H9 (cell line): ENCODE results near the gene JAG1. TPM values are rescaled to one million over a fixed set of nuclear protein-coding genes. Genes with fewer than 3 reads are reported as not detected.

Experiments
- DNase-seq: peaks from one replicate; pipeline ENCODE4 v3.0.0-alpha.2; 2017
- H2AFZ ChIP-seq: one replicate; pipeline ENCODE4 v1.6.1; 2013; ENCODE audit warnings: mild to moderate bottlenecking, low read length, control low read depth, moderate library complexity
- H2AK5ac ChIP-seq: 2 replicates; pipeline ENCODE4 v1.6.1; 2013; ENCODE audit warnings: low read length, control low read depth, mixed read lengths; ENCODE audit not compliant: insufficient read length
- H2BK120ac ChIP-seq: one replicate; pipeline ENCODE4 v1.6.1; 2013; ENCODE audit warnings: low read depth, mild to moderate bottlenecking, low read length, control low read depth, inconsistent platforms; ENCODE audit not compliant: poor library complexity, severe bottlenecking
- H2BK12ac ChIP-seq: 2 replicates; pipeline ENCODE4 v1.6.1; 2013; ENCODE audit warnings: low read length, control low read depth, mixed read lengths, low read depth; ENCODE audit not compliant: insufficient read length
- H2BK15ac ChIP-seq: 2 replicates; pipeline ENCODE4 v1.6.1; 2013; ENCODE audit warnings: low read depth, low read length, control low read depth
- H2BK20ac ChIP-seq: one replicate; pipeline ENCODE4 v1.6.1; 2013; ENCODE audit warnings: low read depth, mild to moderate bottlenecking, low read length, control low read depth, inconsistent platforms; ENCODE audit not compliant: poor library complexity, severe bottlenecking
- H2BK5ac ChIP-seq: 2 replicates; pipeline ENCODE4 v1.6.1; 2013; ENCODE audit warnings: low read length, control low read depth, mixed read lengths; ENCODE audit not compliant: insufficient read length
- H3K14ac ChIP-seq: 2 replicates; pipeline ENCODE4 v1.6.1; 2013; ENCODE audit warnings: low read length, control low read depth; ENCODE audit not compliant: insufficient read depth
- H3K18ac ChIP-seq: 2 replicates; pipeline ENCODE4 v1.6.1; 2013; ENCODE audit warnings: low read depth, mild to moderate bottlenecking, mixed read lengths, low read length, control low read depth; ENCODE audit not compliant: insufficient read length
- H3K23ac ChIP-seq: 2 replicates; pipeline ENCODE4 v1.6.1; 2013; ENCODE audit warnings: low read length, control low read depth, mixed read lengths, low read depth; ENCODE audit not compliant: insufficient read length
- H3K23me2 ChIP-seq: 2 replicates; pipeline ENCODE4 v1.6.1; 2013; ENCODE audit warnings: low read depth, mild to moderate bottlenecking, mixed read lengths, low read length, control low read depth; ENCODE audit not compliant: insufficient read length, poor library complexity, severe bottlenecking
- H3K27ac ChIP-seq: 2 replicates; pipeline ENCODE4 v1.5.1; 2013; ENCODE audit warnings: low read length, control low read depth, mixed read lengths, low read depth; ENCODE audit not compliant: insufficient read length
- H3K27me3 ChIP-seq: 2 replicates; pipeline ENCODE4 v1.6.1; 2013; ENCODE audit warnings: low read length, control low read depth, inconsistent platforms; ENCODE audit not compliant: insufficient read depth
- H3K4ac ChIP-seq: 2 replicates; pipeline ENCODE4 v1.6.1; 2013; ENCODE audit warnings: low read depth, mild to moderate bottlenecking, control low read depth, inconsistent platforms, low read length, moderate library complexity
- H3K4me1 ChIP-seq: 2 replicates; pipeline ENCODE4 v1.6.1; 2013; ENCODE audit warnings: low read length, control low read depth, inconsistent platforms; ENCODE audit not compliant: insufficient read depth
- H3K4me2 ChIP-seq: 2 replicates; pipeline ENCODE4 v1.6.1; 2013; ENCODE audit warnings: low read length, control low read depth, mixed read lengths; ENCODE audit not compliant: insufficient read length, insufficient read depth
- H3K56ac ChIP-seq: 2 replicates; pipeline ENCODE4 v1.6.1; 2013; ENCODE audit warnings: low read depth, mild to moderate bottlenecking, mixed read lengths, low read length, control low read depth; ENCODE audit not compliant: insufficient read length
- H3K79me1 ChIP-seq: 2 replicates; pipeline ENCODE4 v1.6.1; 2013; ENCODE audit warnings: low read depth, mild to moderate bottlenecking, moderate library complexity, low read length, control low read depth, inconsistent platforms; ENCODE audit not compliant: insufficient read depth, poor library complexity, severe bottlenecking
- H3K79me2 ChIP-seq: 2 replicates; pipeline ENCODE4 v1.6.1; 2013; ENCODE audit warnings: low read length, control low read depth, inconsistent platforms; ENCODE audit not compliant: insufficient read depth
- H3K9ac ChIP-seq: 2 replicates; pipeline ENCODE4 v1.6.1; 2013; ENCODE audit warnings: low read length, control low read depth, mixed read lengths; ENCODE audit not compliant: insufficient read length; ENCODE audit errors: extremely low read depth
- H3K9me3 ChIP-seq: one replicate; pipeline ENCODE4 v1.6.1; 2013; ENCODE audit warnings: low read depth, low read length, inconsistent platforms; ENCODE audit not compliant: control insufficient read depth
- H3T11ph ChIP-seq: one replicate; pipeline ENCODE4 v1.6.1; 2013; ENCODE audit warnings: mild to moderate bottlenecking, low read length, control low read depth, inconsistent platforms
- H4K20me1 ChIP-seq: one replicate; pipeline ENCODE4 v1.6.1; 2013; ENCODE audit not compliant: control insufficient read depth, insufficient read length, insufficient read depth
- H4K5ac ChIP-seq: 2 replicates; pipeline ENCODE4 v1.6.1; 2013; ENCODE audit warnings: low read depth, mild to moderate bottlenecking, mixed read lengths, low read length, control low read depth; ENCODE audit not compliant: insufficient read length
- H4K8ac ChIP-seq: replicated peaks from 2 replicates; pipeline ENCODE4 v1.6.1; 2013; ENCODE audit warnings: low read length, control low read depth, mixed read lengths, low read depth; ENCODE audit not compliant: insufficient read length
- H4K91ac ChIP-seq: 2 replicates; pipeline ENCODE4 v1.6.1; 2013; ENCODE audit warnings: low read depth, mild to moderate bottlenecking, moderate library complexity, mixed read lengths, low read length, control low read depth; ENCODE audit not compliant: insufficient read length
- H3K27ac Mint-ChIP-seq, 3 experiments: 2 replicates in 2 of 3; 3 replicates in 1 of 3; pipeline ENCODE4 v1.8.0; 2020 to 2021; ENCODE audit warnings: mixed read lengths in 3 of 3, mild to moderate bottlenecking in 1 of 3, moderate library complexity in 1 of 3
- H3K27me3 Mint-ChIP-seq: 2 replicates; pipeline ENCODE4 v1.8.0; 2021; ENCODE audit warnings: low read depth, mild to moderate bottlenecking, moderate library complexity, mixed read lengths
- H3K36me3 Mint-ChIP-seq, 3 experiments: 2 replicates in 2 of 3; 3 replicates in 1 of 3; pipeline ENCODE4 v1.8.0; 2020 to 2021; ENCODE audit warnings: low read depth in 3 of 3, mixed read lengths in 3 of 3; ENCODE audit not compliant: insufficient read depth in 1 of 3
- H3K4me1 Mint-ChIP-seq, 2 experiments: 2 replicates each; pipeline ENCODE4 v1.8.0; 2020; ENCODE audit warnings: mixed read lengths in 2 of 2
- H3K4me3 Mint-ChIP-seq, 2 experiments: 2 replicates in 1 of 2; 3 replicates in 1 of 2; pipeline ENCODE4 v1.8.0; 2020 to 2021; ENCODE audit warnings: mild to moderate bottlenecking in 2 of 2, mixed read lengths in 2 of 2, moderate library complexity in 1 of 2
- H3K9me3 Mint-ChIP-seq, 2 experiments: 2 replicates in 1 of 2; 3 replicates in 1 of 2; pipeline ENCODE4 v1.8.0; 2020; ENCODE audit warnings: mild to moderate bottlenecking in 2 of 2, mixed read lengths in 2 of 2, moderate library complexity in 1 of 2
- CTCF ChIP-seq: fragments of 200-600 bp; sonication (generic); conservative IDR thresholded peaks from 3 replicates; pipeline ENCODE4 v1.8.0; 2021; ENCODE audit warnings: antibody characterized with exemption, mild to moderate bottlenecking
- WGBS: extraction: QIAGEN DNeasy Blood & Tissue Kit; methylation state at CpG from one replicate; pipeline ENCODE4 v1.1.7; 2013; ENCODE audit warnings: missing lambda C conversion rate, low lambda C conversion rate, mixed read lengths; ENCODE audit not compliant: insufficient read length; ENCODE audit errors: extremely low coverage; 5-methylcytosine and 5-hydroxymethylcytosine counted together
- total RNA-seq: library from RNA; stranded (reverse); gene quantifications from 2 replicates; pipeline ENCODE4 v1.2.1, GENCODE V29; 2021

JAG1 gene
- total RNA-seq, 1 experiment from 2014 or later = 58.1 TPM

DNA sequence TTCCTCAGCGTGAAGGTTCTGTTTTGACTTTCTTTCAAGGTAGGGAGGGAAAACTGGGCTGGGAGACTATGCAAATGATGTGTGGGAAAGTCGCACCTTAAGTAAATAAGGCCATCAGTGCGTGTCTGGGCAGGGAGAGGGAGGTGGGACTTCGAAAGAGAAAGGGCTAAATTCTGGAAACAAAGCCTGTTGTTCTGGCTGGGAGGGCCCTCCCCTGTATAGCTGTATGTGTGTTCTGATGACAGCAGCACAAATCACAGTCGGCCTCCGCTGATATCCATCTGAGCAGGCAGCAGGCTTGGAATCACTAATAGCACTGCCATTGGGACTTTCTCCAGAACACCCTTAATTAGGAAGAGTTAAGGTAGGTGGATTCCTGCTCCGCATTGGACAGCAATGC is 19.2 kb downstream of the JAG1 start:
- no peak overlapping the region for H3K4me2 ChIP-seq
- no peak overlapping the region for H3K56ac ChIP-seq
- H3K14ac ChIP-seq = no peak overlapping the region
- no peak overlapping the region for H3T11ph ChIP-seq
- no peak overlapping the region for H4K5ac ChIP-seq
- H2BK20ac ChIP-seq = no peak overlapping the region
- no peaks in the 10 kb centered on the region for H3K9me3 ChIP-seq
- H3K79me2 ChIP-seq = no peaks in the 10 kb centered on the region
- H2AFZ ChIP-seq = no peak overlapping the region
- no peak overlapping the region for H3K27ac ChIP-seq
- H2BK12ac ChIP-seq = no peak overlapping the region
- no peaks in the 10 kb centered on the region for H3K23me2 ChIP-seq
- peaks cover 4% of the 10 kb centered on the region for H3K79me1 ChIP-seq
- no peak overlapping the region for H4K8ac ChIP-seq
- TF ChIP-seq CTCF = no peak
- H3K9ac ChIP-seq = no peak overlapping the region
- H3K18ac ChIP-seq = no peak overlapping the region
- Mint-ChIP-seq H3K4me1 (peaks cover 74 to 86% of the 10 kb centered on the region in 2 experiments), H3K27me3 (no peaks in the 10 kb centered on the region; the same call in 1 of the 2 replicates), H3K36me3 (peaks cover 36 to 91% (median 71%) of the 10 kb centered on the region in 3 experiments), H3K27ac (peak overlapping the region in 2 of 3 experiments; percentile 78 to 88; a peak in 5 of 7 replicates), H3K9me3 (no peaks in the 10 kb centered on the region), H3K4me3 (no peak overlapping the region; a peak in 2 of 5 replicates)
- no CpG with 5 or more reads among the region's 7 CpGs for WGBS
- no peak overlapping the region for H2BK15ac ChIP-seq
- H4K20me1 ChIP-seq = no peaks in the 10 kb centered on the region
- no peak overlapping the region for H2AK5ac ChIP-seq
- no peaks in the 10 kb centered on the region for H3K27me3 ChIP-seq
- no peak overlapping the region for H3K23ac ChIP-seq
- no peak overlapping the region for H2BK5ac ChIP-seq
- no peak overlapping the region for H2BK120ac ChIP-seq
- peak; percentile 59 for DNase-seq
- H3K4ac ChIP-seq = no peak overlapping the region
- no peak overlapping the region for H4K91ac ChIP-seq
- H3K4me1 ChIP-seq = peaks cover 16% of the 10 kb centered on the region; the same call in 1 of the 2 replicates
